Measurements from ENCODE around the gene WDR81.

GRCh38 chr17:1697681-1698080 lies 26.8 kb upstream of the WDR81 start:
- TF ChIP-seq CTCF (IDR thresholded peaks at IDR 0.05) (no peak), POLR2A (IDR thresholded peaks at IDR 0.05) (no peak)

Measured in adrenal gland (tissue), 5 donors.